NCI-H82 (cell line): ENCODE measurements around the gene CSNK1A1L.
A peak's percentile ranks its signal among the peaks of the same experiment; 100 is the strongest.
"Not testable (repeated sequence)": the region's sequence is repeated elsewhere in the genome, so short reads cannot be mapped to it uniquely, and the experiment has no call there.

Experiments used
- DNase-seq: peaks from one replicate; lab custom pipeline; 2025; lab: John Stamatoyannopoulos, UW

Gene CSNK1A1L

GRCh38 chr13:37058910-37059847 is 46.3 kb downstream of the CSNK1A1L start, which contains the start of gene SUPT20H:
Gene SUPT20H (minus strand): TSS chr13:37059688. CDS start chr13:37051490, 8,198 bp downstream.
- DNase-seq = peak; percentile 98

- DNase-seq = not testable (repeated sequence)
Measured at GRCh38 chr13:37056228-37056627, 49.2 kb downstream of the CSNK1A1L start.
